ENCODE results near the gene C6orf52.
A peak's percentile ranks its signal among the peaks of the same experiment; 100 is the strongest.
"Not testable (repeated sequence)": the region's sequence is repeated elsewhere in the genome, so short reads cannot be mapped to it uniquely, and the experiment has no call there.

The C6orf52 gene

DNA sequence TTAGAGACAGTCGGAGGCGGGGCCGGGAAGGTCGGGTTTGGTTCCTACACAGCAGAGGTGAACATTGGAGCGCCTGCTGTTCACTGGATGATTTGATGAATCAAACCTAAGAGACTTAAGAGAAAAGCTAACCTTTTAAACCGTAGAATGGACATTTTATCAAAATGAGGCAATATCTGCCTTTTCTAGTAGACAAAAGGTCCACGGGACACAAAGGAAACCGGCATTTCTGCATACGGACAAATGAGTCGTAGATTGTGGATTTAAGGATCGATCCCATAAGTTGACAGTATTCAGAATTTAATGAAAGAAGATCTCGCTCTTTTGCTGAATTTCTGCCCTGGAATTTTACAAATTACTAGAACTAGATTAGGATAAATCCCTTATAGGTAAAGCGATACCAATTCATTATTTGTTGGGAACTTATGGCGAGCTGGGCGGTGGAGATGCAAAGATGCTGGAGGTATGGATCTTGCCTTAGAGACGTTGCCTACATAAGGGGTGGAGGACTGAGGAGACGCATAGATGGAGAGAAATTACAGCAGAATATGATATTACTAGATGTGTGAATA, 756 bp upstream of the C6orf52 start:
- no peak for DNase-seq

DNA sequence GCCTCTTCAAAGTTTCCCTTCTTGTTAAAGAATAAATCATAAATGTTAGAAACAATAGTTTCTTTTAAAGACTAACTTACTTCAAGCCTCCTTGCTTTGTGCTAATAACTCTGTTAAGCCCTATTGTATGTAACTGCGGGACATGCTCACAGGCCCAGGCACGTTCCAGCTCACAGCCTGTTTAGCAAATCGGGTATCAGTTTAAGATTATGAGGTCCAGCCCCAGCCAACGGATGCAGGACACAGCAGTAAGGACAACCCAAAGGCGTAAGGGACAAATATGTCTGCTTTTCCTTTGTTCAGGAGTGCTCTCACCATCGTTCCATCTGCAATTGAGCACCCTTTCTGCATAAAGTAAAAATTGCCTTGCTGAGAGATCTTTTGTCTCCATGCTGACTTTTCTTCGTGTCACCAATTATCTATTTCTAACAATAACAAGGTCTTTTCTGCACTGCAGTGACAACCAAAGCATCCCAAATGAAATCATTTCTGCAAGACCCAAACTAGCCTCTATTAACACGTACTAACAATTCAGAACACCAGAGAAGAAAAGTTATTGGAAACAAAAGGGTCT, 1.4 kb downstream of the C6orf52 start:
- no peak for DNase-seq

DNA sequence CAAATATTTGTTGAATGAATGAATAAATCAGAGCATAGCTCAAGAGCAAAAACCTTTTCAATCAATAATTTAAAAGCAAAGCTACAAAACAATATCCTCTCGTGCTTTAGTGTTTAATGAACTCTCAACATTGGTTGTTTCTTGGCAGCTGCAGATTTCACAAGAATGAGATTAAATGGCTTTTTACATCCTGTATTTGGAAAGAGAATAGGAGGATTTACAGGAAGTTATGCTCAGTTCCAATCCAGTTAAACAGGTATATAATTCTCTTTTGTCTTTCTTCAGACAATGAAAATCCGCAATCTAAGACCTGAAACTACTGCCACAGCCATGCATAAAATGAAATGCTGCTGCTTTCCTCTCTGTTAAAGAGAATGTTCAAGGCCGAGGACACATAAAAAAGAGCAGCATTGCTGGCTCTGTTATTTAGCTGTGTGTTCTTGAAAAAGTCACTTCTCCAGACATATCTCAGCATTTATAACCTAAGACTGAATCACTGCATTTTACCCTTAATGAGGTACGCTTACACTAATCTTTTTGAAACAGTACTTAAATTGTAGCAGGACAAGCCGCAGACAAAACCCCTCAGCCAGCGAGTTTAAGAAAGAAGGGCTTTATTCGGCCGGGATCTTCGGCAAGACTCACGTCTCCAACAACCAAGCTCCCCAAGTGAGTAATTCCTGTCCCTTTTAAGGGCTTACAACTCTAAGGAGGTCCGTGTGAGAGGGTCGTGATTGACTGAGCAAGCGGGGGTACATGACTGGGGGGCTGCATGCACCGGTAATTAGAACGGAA, 3.6 kb downstream of the C6orf52 start:
- no peak for DNase-seq

DNA sequence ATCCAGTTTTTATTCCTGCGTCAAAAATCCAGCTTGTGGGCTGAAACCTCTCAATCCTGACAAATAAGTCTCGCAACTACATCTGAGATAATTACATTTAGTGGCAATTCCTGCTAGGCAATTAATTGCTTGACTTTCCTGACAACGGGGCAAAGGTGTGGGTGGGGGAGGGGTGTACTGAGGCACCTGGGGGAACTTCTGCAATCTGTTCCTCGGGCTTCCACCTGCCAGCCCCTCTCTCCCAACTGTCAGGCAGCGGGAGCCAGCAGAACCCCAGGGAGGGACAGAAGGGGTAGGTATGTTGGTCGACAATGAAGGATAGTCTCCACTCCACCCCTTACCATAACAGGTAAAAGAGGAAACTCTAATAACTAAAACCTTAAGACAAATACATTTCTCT, 6.8 kb downstream of the C6orf52 start:
- no peak for DNase-seq

DNA sequence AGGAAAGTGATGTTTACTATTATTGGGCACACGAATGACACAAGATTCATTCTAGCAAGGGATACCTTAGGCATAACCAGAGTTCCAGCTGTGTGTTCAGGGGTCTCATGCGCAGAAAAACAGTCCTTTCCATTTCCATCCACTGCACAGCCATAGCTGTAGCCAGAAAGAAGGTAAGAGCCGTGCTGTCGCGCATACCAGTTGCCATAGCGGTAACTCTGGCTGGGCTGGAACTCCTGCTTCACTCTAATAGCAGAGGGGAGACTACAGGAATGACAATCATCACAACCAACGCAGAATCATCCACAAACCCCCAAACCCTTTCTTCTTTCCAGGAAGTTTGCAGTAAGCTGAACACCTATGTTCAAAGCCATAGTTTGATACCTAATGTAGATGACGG, 7.5 kb downstream of the C6orf52 start:
- DNase-seq: no peak

DNA sequence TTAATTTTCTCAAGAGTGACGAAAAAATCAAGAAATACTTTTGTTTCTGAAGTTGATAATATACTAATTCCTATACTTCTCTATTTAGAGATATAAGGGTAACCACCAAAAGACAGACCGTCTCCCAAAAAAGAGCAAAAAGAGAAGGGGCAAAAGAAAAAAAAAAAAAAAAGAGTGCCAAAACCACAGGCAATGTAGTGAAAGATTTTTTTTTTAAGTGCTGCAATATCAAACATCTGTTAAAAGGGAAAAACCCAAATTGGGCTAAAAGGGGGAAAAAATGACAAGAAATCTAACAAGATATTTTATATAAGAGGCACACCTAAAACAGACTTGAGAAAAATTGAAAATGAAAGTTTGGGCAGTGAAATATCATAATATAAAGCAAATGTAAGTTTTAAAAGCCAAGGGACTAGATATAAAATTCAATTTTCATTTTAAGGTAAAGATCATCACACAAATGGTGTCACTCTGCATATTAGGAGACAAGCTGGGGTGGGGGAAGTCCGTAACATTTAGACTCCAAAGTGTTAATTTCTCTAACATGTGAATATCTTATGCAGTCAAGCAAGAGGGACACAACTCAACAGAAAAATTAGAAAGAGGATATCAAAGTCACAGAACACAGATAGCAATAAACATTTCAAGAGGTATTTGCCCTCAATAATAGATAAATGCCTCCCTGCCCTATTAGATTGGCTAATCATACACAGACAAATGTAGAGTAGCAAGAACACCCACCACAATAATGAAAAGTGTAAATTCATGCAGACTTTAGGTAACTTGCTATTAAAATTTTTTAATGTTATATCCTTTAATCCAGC, 9.1 kb downstream of the C6orf52 start:
- no peak for DNase-seq

DNA sequence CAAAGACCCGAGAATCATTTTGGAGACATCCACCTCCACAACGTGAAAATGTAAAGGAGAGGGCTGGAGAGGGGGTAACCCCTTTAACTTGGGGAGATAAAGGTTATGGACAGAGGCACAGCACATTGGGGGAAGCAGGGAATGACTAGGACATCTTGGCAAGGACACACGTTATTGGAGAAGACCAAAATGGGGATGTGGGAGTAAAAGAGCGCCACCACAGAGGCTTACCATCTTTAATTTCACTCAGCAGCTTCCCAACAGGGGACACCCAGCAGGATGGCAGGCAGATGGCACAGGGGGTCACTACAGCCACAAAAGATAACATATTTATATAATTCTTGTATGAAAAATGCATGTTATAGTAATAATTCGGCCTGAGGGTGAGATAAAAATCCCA, 9.8 kb downstream of the C6orf52 start:
- DNase-seq: no peak

DNA sequence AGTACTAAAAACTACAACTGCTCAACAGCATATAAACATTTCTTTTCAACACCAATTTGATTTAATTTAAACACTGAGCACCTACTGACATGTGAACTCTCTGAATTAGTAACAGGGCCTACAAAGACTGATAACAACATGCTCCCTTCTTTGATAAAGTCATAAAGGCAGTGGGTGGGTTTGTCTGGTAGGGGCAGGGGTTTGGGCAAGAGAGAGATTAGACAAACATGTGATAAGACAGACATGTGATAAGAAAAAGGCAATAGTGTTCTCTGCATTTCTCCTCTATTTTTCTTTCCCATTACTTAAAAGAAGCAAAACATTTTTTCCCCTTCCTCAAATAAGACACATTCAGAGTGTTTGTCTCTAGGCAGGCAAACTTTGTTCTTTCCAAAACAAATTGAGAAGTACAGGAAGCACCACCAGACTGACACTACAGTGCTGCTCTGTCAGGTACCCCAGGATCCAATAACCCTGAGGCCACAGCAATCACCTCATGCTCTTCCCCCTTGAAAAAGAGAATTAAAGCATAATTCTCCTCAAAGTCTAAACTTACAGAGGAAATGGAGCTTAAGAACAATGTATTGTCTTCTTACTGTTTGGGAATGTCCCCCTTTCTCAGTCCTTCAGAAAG, 11.9 kb downstream of the C6orf52 start:
- DNase-seq: no peak

DNA sequence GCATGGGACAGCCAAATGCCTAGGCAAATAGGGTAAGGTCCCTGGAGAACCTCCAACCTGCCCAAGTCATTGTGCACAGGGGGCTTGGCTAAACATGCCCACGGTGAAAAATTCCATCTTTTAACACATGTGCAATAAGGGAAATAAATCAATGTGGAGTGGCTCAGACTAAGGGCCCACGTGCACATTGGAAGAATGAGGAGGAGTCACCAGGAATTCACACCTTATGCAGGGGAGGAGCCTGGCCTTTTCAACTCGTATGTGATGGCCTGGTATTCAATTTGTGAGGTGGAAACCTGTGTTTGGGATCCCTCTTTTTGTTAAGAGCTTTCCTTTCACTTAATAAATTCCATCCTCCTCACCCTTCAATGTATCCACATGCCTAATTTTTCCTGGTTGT, 12.6 kb downstream of the C6orf52 start:
- no peak for DNase-seq

DNA sequence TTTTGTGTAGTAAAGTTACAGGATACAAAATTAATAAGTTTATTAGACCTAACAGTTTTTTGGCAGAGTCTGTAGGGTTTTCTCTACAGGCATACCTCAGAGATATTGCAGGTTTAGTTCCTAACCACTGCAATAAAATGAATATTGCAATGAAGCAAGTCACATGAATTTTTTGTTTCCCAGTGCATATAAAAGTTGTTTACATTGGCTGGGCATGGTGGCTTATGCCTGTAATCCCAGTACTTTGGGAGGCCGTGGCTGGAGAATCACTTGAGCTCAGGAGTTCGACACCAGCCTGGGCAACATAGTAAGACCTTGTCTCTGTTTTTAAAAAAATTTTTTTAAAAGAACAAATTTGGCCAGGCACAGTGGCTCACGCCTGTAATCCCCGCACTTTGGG, 16.0 kb downstream of the C6orf52 start:
- DNase-seq: no peak

DNA sequence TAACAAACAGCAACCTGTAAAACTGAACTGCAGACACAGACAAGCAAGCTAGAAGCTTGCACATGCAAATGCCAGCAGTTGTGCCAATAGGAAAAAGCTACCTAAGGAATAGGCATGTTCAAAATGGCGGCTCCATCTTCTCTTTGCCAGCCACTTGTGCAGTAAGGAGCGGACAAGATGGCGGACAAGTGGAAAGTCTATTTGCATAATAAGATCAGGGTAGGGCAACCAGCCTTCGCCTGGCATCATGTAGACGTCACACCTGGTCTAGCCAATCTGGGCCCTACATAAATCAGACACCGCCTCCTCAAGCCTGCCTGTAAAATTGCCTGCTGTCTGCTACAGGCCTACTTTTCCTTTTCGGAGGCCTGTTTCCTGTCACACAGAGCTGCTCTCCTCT, 18.0 kb downstream of the C6orf52 start:
- no peak for DNase-seq

DNA sequence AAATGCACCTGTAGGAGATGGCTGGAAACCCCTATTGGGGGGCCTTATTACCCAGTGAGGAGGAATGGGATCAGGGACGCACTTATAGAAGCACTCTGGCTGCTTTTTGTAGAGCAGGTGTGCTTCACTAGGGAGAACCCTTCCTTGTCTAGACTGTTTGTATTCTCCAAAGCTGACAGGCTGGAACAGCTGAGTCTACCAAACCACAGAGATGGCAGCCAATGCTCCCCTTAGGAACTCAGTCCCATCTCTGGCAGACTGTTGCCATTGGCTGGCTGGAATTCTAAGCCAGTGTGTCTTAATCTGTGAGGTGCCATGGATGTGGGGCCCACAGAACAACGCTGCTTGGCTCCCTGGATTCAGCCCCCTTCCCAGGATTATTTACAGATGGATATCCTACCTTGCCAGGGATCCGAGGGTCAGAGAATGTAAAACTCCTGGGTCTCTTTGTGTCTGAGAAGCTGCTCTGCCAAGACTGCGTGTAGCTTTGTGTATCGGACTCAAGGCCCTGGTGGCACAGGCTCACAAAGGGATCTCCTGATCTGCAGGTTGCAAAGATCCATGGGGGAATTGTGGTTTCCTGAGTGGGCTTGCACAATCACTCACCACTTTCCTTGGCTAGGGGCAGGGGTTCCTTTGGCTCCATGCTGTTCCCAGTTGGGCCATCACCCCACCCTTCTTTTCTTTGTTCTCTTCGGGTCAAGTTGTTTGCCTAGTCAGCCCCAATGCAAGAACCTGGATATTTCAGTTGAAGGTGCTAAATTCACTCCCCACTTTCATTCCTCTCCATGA, 26.1 kb downstream of the C6orf52 start:
- DNase-seq: no peak

DNA sequence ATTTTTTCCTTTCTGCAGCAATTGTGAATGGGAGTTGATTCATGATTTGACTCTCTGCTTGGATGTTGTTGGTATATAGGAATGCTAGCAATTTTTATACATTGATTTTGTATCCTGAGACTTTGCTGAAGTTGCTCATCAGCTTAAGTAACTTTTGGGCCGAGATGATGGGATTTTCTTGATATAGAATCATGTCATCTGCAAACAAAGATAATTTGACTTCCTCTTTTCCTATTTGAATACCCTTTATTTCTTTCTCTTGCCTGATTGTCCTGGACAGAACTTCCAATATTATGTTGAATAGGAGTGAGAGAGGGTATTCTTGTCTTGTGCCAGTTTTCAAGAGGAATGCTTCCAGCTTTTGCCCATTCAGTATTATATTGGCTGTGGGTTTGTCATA, 28.8 kb downstream of the C6orf52 start:
- DNase-seq: not testable (repeated sequence)

DNA sequence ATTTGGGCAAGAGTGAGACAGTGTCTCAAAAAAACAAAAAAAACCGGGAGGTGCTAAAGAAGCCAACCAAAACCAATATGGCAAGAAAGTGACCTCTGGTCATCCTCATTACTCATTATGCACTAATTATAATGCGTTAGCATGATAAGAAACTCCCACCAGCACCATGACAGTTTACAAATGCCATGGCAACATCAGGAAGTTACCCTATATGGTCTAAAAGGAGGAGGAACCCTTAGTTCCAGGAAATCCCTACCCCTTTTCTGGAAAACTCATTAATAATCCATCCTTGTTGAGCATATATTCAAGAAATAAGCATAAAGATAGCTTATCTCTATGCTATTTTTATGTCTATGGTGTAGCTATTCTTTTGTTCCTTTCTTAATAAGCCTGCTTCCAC, 31.7 kb downstream of the C6orf52 start:
- no peak for DNase-seq

DNA sequence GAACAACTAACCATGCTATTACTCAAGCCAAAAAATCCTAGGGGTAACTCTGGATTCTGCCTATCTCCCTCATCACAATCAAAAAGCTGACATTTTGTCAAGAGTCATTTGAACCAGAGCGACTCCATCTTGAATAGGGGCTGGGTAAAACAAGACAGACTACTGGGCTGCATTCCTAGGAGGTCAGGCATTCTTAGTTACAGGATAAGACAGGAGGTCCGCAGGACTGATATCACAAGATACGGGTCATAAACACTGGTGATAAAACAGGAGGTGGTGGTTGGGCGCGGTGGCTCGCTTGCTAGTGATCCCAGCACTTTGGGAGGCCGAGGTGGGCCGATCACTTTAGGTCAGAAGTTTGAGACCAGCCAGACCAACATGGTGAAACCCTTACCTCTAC, 32.2 kb downstream of the C6orf52 start:
- no peak for DNase-seq

DNA sequence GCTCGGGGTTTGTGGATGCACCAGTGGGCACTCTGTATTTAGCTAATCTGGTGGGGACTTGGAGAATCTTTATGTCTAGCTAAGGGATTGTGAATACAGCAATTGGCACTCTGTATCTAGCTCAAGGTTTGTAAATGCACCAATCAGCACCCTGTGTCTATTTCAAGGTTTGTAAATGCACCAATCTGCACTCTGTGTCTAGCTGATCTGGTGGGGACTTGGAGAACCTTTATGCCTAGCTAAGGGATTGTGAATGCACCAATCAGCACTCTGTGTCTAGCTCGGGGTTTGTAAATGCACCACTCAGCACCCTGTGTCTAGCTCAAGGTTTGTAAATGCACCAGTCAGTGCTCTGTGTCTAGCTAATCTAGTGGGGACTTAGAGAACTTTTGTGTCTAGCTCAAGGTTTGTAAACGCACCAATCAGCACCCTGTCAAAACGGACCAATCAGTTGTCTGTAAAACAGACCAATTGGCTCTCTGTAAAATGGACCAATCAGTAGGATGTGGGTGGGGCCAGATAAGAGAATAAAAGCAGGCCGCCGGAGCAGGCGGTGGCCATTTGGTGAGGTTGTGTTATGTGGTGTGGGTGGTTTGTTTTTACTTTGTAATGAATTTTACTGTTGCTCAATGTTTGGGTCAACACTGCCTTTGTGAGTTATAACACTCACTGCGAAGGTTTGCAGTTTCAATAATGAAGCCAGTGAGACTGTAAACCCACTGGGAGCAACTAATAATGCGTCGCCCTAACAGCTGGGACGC, 33.8 kb downstream of the C6orf52 start:
- not testable (repeated sequence) for DNase-seq

DNA sequence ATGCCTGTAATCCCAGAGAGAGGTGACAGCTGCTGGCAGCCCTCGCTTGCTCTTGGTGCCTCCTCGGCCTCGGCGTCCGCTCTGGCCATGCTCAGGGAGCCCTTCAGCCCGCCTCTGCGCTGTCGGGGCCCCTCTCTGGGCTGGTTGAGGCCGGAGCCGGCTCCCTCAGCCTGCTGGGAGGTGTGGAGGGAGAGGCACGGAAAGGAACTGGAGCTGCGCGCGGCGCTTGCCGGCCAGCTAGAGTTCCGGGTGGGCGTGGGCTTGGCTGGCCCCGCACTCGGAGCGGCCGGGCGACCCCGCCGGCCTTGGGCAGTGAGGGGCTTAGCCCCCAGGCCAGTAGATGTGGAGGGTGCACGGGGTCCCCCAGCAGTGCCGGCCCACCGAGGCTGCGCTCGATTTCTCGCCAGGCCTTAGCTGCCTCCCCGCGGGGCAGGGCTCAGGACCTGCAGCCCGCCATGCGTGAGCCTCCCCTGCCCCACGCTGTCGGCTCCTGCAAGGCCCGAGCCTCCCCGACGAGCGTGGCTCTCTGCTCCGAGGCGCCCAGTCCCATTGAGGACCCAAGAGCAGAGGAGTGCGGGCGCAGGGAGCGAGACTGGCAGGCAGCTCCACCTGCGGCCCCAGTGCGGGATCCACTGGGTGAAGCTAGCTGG, 34.6 kb downstream of the C6orf52 start:
- DNase-seq: no peak

DNA sequence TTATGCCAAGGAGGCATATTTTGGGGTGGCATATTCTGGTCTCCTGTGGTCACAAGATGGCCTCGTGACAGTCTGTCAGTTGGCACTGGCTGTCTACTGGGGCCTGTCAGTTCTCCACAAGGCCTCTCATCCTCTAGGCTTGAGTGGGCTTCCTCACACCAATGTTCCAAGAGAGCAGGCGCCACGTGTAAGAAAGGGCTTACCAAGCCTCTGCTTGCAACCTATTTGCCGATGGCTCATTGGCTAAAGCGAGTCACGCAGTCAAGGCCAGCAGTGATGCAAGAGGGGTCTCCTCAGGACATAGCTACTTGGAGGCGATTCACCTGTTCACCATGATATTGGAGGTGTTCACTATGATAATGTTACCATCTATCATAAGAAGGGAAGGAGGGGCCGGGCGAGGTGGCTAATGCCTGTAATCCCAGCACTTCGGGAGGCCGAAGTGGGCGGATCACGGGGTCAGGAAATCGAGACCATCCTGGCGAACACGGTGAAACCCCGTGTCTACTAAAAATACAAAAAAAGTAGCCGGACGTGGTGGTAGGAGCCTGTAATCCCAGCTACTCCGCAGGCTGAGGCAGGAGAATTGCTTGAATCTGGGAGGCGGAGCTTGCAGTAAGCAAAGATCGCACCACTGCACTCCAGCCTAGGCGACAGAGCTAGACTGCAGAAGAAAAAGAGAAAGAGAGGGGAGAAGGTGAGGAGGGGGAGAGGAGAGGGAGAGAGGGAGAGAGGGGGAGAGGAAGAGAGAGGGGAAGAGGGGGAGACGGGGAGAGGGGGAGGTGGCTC, 35.3 kb downstream of the C6orf52 start:
- DNase-seq: no peak

DNA sequence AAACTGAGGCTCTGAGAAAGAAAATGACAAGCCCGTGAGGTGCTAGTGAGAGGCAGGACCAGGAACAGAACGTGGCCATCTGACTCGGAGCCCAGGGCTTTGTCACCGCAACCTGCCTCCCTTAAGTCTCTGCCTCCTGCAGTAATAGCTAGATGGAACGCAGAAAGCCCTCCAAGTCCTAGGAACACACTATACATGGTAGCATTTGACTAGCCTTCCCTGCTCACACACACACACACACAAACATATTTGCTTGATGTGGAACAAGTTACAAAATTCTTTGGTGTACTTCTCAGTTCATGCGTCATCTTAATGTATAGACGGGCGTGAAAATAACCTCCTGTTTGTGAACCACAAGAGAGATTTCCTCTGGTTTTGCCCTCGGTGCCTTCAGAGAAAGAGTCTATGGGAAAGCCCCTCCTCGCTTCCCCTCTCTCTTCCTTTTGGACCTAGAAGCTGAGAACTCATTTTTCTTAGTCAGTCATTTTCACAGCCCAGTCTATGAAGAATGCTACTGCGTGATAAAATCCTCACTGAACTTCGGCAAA, 38.8 kb downstream of the C6orf52 start:
- DNase-seq: peak in 1 of 2 experiments; percentile 16

DNA sequence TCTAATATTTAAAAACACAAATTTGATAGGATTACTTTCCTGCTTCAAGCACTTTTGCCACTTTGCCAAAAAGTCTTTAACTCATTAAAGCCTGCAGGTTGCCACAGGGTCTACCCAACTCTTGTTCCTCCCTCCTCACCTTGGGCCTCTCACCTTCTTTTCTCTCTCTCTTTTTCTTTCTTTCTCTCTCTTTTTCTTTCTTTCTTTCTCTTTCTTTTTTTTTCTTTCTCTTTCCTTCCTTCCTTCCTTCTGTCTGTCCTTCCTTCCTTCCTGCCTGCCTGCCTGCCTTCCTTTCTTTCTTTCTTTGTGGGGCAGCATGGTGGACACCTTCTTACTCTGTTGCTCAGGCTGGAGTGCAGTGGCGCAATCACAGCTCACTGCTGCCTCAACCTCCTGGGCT, 50.2 kb downstream of the C6orf52 start:
- no peak for DNase-seq
